PC-9 (cell line): ENCODE measurements around the gene CRYL1.

Source experiments
- EZH2 ChIP-seq: fragments of 200-600 bp; sonication (generic); IDR thresholded peaks from 2 replicates; pipeline ENCODE4 v1.8.0; 2017; ENCODE audit warnings: antibody characterized with exemption, low read depth
- TF ChIP-seq, protein P1 (sequence below): fragments of 200-600 bp; sonication (generic); conservative IDR thresholded peaks from 2 replicates; pipeline ENCODE4 v1.6.1; 2017; ENCODE audit warnings: mixed run types, antibody characterized with exemption, mild to moderate bottlenecking, moderate library complexity

DNA sequence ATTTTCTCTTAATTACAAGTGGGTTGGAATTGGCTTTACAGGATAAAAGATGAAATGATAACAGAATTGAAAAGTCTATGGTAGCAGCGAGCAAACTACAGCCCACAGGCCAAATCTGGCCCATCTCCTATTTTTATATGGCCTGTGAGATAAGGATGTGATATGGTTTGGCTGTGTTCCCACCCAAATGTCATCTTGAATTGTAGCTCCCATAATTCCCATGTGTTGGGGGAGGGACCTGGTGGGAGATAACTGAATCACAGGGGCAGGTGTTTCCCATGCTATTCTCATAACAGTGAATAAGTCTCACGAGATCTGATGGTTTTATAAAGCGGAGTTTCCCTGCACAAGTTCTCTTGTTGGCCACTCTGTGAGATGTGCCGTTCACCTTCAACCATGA is 19.0 kb downstream of the CRYL1 start:
- TF ChIP-seq, protein P1, sequence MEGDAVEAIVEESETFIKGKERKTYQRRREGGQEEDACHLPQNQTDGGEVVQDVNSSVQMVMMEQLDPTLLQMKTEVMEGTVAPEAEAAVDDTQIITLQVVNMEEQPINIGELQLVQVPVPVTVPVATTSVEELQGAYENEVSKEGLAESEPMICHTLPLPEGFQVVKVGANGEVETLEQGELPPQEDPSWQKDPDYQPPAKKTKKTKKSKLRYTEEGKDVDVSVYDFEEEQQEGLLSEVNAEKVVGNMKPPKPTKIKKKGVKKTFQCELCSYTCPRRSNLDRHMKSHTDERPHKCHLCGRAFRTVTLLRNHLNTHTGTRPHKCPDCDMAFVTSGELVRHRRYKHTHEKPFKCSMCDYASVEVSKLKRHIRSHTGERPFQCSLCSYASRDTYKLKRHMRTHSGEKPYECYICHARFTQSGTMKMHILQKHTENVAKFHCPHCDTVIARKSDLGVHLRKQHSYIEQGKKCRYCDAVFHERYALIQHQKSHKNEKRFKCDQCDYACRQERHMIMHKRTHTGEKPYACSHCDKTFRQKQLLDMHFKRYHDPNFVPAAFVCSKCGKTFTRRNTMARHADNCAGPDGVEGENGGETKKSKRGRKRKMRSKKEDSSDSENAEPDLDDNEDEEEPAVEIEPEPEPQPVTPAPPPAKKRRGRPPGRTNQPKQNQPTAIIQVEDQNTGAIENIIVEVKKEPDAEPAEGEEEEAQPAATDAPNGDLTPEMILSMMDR, result no peak
- TF ChIP-seq EZH2, result no peak
